HG03565 (cell line): Measurements from ENCODE around the gene ABCC1.

Source experiments
- ATAC-seq: cut with Tn5 transposase; IDR thresholded peaks from one replicate; pipeline ENCODE4 v1.9.1; 2021; ENCODE audit warnings: mild to moderate bottlenecking, moderate library complexity; ENCODE audit not compliant: unreplicated experiment

The ABCC1 gene

DNA sequence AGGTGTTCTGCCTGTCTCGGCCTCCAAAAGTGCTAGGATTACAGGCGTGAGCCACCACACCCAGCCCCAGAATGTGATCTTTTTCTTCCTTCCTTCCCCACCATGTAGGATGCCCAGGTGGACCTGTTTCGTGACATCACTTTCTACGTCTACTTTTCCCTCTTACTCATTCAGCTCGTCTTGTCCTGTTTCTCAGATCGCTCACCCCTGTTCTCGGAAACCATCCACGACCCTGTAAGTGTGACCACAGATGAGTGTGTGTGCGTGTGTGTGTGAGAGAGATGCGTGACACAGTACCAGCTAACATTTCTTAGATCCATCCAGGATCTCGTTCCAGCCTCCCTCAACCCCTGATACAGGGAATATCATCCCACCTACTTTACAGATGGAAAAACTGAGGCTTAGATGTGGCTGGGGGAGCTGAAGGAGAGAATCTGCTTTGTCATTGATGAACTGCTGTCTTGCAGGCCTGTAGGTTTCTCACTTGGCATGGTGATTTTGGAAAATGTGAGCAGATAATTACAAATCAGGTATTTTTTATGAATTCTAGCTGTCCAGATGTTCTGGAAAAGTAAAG is 67.1 kb downstream of the ABCC1 start:
- ATAC-seq: no peak

DNA sequence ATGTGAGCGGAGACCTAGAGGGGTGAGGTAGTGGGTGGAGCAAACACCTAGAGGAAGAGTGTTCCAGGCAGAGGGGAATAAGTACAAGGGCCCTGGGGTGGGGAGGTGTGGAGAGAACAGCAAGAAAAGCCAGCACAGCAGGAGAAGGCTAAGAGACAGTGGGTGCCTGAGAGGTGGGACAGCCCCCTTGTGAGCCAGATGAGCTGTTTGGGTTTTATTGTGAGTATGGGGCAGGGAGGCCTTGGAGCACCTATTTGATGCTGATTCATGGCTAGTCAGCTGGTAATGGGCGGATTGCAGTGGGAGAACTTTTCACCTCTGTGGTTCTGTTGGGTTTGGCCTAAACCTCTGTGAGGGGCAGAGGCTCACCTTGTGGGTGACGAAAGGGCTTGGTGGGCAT is 68.4 kb downstream of the ABCC1 start:
- no peak for ATAC-seq

GRCh38 chr16:16018705-16019104 is 69.3 kb downstream of the ABCC1 start:
- ATAC-seq: no peak

DNA sequence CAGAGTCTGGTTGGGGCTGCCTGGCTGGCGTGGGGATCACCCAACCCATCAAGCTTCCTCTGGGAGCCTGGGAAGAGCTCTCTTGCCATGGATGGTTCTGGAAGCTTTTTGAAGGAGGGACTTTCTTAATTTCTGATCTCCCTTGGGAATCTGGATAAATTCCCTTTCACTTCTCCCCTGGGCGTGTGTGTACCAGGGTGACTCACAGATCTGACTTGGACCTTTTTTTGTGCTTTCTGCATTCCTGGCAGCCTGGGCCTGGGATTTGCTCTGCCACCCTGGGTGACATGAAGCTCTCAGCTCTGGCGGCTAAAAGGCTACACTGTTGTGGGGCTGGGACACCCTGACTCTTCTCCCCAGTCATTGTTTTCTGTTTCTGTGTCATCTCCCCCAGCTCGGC is 70.1 kb downstream of the ABCC1 start:
- no peak for ATAC-seq

GRCh38 chr16:16020291-16020690 is 70.9 kb downstream of the ABCC1 start:
- no peak for ATAC-seq

DNA sequence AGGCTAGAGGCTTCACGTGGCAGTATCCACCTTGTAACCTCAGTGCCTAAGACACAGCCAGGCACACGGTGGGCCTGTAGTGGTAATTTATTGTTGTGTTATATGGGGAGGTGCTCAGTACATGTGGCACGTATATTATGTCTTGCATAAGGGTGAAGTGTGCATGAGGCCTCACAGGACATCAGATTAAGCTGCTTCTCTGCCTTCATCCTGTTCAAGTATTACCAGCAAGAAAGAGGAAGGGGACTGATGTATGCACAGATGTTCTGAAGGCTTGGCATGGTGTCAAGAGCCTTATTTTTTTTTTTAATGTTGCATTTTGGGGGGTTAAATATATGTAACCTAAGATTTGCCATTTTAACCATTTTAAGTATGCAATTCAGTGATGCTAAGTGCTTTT is 71.6 kb downstream of the ABCC1 start:
- ATAC-seq: no peak

- no peak for ATAC-seq
Observed at GRCh38 chr16:16021646-16021987, 72.2 kb downstream of the ABCC1 start.

DNA sequence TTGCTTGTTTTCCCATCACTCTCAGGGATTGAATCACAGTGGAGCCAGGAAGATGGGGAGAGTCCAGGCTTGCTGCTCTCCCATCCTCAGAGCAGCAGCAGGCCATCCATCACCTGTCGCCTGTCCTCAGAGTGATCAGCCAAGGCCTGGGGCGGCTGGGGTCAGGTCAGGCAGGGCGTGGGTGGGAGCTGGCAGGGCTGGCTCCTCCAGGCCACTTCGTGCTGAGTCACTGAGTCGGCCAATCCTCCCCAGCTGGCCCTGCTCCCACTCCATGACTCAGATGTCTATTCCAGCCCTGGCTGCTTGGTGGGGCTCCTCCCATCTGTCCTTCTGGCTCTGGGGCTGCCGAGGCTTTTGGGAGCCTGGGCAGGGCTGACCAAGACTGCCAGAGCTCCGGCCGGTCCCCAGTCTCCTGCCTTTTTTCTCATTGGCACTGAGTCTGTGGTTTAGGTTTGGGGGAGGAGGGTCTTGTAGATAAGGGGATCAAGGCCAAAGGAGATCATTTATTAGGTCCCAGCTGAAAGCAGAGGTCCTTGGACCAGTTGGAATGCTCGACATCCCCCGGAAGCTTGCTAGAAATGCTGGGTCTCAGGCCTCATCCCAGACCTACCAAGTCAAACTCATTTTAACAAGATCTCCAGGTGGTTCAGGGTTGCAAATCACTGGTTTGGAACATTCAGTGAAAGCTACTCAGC is 72.7 kb downstream of the ABCC1 start:
- no peak for ATAC-seq

GRCh38 chr16:16022683-16023064 is 73.3 kb downstream of the ABCC1 start:
- no peak for ATAC-seq

- peak; percentile 69 for ATAC-seq
Observed at GRCh38 chr16:16025214-16025968, 76.0 kb downstream of the ABCC1 start.

GRCh38 chr16:16027728-16028310 is 78.4 kb downstream of the ABCC1 start:
- ATAC-seq: no peak

DNA sequence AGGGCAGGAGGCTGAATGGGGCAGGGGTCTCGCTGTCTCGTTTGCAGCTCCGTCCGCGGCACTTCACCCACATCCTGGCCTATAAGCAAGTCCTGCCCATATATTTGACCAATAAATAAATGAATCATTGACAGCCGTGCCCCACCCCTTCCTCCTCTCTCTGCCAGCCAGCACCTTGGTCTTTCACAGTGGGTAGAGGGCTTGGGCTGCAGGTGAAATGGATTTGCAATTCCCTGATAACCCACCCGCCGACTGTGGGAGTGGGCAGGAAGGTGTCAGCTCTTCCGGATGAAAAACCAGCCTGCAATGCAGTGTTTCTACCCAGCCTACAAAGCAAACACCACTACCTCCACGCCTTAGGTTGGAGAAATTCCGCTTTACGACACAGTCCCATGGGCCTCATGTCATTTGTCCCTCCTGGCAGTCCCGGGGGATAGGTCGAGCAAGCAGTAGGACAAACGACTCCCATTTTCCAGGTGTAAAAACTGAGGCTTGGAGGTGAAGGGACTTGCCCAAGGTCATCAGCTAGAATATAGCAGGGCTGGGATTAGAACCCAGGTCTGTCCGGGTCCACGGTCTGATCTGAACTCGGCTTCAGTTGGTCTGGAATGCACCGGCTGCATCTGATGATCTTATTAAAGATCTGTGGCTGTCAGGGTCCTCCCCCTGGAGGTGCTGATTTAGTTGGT is 79.0 kb downstream of the ABCC1 start:
- ATAC-seq: no peak

- ATAC-seq: no peak
Observed at GRCh38 chr16:16029431-16030011, 80.1 kb downstream of the ABCC1 start.

DNA sequence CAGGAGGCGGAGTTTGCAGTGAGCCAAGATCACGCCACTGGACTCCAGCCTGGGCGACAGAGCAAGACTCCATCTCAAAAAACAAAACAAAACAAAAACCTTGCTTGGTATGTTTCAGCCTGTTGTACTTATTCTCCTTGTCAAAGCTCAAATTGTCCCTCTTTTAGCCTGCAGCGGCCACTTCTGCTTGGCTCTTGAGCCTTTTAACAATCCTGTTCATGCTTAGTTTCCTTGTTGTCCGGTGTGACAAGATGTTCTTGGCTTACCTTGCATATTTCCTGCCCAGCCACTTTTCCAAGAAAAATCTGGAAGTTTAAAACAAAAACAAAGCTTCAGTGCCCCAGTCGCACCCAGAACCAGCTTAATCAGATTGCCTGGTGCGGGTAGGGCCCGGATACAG is 81.0 kb downstream of the ABCC1 start:
- ATAC-seq: no peak

- ATAC-seq: no peak
Observed at GRCh38 chr16:16031401-16031800, 82.0 kb downstream of the ABCC1 start.

- ATAC-seq: no peak
Observed at GRCh38 chr16:16032271-16032979, 83.0 kb downstream of the ABCC1 start.

DNA sequence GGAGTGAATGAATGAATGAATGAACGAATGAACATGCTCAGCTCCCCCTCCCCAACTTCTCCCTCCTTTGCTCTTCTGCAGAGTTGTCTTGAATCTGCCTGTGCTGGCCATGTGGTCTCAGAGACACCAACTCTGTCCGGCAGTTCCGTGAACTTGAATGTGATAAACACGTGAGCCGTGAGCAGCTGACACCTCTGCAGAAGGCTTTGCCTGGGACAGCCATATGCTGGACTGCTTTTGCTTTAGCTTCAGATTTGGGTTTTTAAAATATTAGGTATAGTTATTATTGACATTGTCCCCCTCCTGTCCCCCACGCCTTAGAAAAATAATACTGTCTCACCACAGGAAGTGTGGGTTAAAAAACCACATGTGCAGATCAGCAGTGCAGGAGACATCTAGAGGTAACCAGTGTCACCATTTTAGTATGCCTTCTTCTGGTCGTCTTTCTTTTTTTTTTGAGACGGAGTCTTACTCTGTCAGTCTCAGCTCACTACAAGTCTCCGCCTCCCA is 83.8 kb downstream of the ABCC1 start:
- ATAC-seq: no peak

- no peak for ATAC-seq
Observed at GRCh38 chr16:16036359-16036792, 87.0 kb downstream of the ABCC1 start.

DNA sequence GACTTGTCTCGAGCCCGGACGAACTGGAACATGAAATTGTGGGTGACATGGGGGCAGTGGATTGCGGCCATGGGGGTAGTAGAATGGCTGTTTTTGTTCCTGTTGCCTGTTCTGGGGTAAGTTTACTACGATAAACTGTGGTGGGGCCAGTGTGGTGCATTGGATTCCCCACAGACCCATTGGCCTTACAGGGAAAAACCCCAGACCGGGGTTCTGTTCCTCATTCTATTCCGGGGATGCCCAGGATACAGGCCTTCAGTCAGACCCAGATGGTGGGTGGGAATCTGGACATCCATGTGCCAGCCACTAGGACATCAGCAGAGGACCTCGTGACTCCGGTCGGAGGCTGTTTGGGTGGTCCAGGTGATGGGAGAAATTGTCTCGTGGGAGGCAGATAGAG is 88.1 kb downstream of the ABCC1 start:
- ATAC-seq: no peak

DNA sequence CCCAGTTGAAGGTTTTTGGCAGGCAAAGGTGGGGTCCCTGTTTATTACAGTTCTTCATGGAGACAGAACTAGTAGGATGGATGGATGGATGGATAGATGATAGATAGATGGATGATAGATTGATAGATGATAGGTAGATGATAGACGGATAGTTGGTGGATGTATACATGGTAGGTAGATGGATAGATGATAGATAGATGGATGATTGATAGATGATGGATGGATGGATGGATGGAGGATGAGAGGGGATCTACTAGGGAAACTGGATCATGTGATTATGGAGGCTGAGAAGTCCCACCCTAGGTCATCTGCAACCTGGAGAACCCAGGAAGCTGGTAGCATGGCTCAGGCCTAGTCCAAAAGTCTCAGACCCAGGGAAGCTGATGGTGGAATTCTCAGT is 88.6 kb downstream of the ABCC1 start:
- no peak for ATAC-seq
